Right forelimb (tissue), 1 donor: ENCODE measurements around the gene SLC35D3.
A peak's percentile ranks its signal among the peaks of the same experiment; 100 is the strongest.
"Not testable (repeated sequence)": the region's sequence is repeated elsewhere in the genome, so short reads cannot be mapped to it uniquely, and the experiment has no call there.

ENCODE experiments used
- DNase-seq: peaks from one replicate; pipeline ENCODE4 v3.0.0-alpha.2; 2018

The SLC35D3 gene

GRCh38 chr6:136967876-136968752, 46.0 kb downstream of the SLC35D3 start:
- DNase-seq: peak; percentile 59

DNA sequence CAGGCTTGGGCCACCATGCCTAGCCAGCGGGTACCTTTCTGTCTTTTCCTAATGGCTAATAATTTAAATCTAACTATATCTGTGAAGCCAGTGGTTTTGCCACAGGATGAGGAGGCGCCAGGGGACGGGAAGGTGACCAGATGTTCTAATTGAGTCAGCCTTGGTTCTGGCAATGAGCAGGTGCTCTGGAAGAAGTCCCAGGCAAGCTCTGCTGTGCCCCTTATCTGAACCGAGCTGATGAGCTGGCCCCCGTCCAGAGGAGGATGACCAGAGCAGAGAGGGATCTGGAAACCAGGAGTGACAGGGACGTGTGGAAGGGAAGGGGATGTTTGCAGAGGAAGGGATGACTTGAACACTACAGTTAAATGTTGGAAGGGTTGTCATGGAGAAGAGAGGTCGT, 46.7 kb downstream of the SLC35D3 start:
- no peak for DNase-seq

GRCh38 chr6:136969433-136969832, 47.3 kb downstream of the SLC35D3 start:
- no peak for DNase-seq

- no peak for DNase-seq
These were observed 47.8 kb downstream of the SLC35D3 start for GRCh38 chr6:136969930-136970329.

DNA sequence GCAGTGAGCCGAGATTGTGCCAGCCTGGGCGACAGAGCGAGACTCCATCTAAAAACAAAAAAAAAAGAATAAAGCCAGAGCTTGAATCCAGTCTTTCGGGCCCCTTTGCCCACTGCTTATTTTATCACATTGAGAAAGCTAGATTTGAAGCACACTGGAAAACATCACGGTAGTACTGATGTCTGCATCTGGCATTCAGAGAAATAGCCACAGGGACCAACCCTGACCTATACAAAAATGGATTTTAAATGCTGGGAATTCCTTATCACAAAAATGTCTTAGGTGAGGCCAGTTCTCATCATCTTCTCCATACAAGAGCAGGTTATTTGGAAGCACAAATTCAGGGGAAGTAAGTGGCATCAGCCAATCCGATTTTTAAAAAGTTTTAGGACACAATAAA, 49.5 kb downstream of the SLC35D3 start:
- no peak for DNase-seq

GRCh38 chr6:136973781-136974180, 51.7 kb downstream of the SLC35D3 start:
- not testable (repeated sequence) for DNase-seq
